H1 (cell line): ENCODE data around the gene LMAN1L. TPM values are rescaled to one million over a fixed set of nuclear protein-coding genes. Genes with fewer than 3 reads are reported as not detected.

Source experiments
- BCL11A ChIP-seq, 2 experiments: IDR thresholded peaks; one replicate each; pipeline ENCODE4 v1.6.1; 2011; ENCODE audit warnings: low read depth in 2 of 2, low read length in 2 of 2, mild to moderate bottlenecking in 2 of 2
- CEBPB ChIP-seq: IDR thresholded peaks from 2 replicates; pipeline ENCODE4 v1.6.1; 2012; ENCODE audit warnings: low read depth, low read length
- HDAC6 ChIP-seq: IDR thresholded peaks from one replicate; pipeline ENCODE4 v1.7.1; 2012; ENCODE audit warnings: low read depth, mild to moderate bottlenecking, inconsistent platforms, low read length, moderate library complexity
- KDM1A ChIP-seq: fragments of 200-600, 300-600 bp; sonication (generic); IDR thresholded peaks from 2 replicates; pipeline ENCODE4 v1.7.1; 2016; ENCODE audit warnings: mild to moderate bottlenecking, low read length, borderline replicate concordance
- TBP ChIP-seq: IDR thresholded peaks from 2 replicates; pipeline ENCODE4 v1.6.1; 2011; ENCODE audit warnings: low read depth, low read length, improper control_type of control experiment
- polyA plus RNA-seq, 7 experiments: library from polyadenylated mRNA; depleted of rRNA in 3 of 7; stranded (reverse) in 5 of 7; unstranded in 2 of 7; fragments of >200 nt in 5 of 7; fragments of 200-250 nt in 2 of 7; gene quantifications; 1 replicate in 5 of 7; 2 replicates in 1 of 7; 4 replicates in 1 of 7; pipeline versions ENCODE4 v1.2.1 to v1.2.3, GENCODE V29; 2011 to 2013; ENCODE audit warnings: missing spikeins in 2 of 7, mixed read lengths in 2 of 7
- total RNA-seq: library from RNA; stranded (reverse); fragmentation: NEBNext Ultra II Directional; extraction: Animal tissue kit (Norgen Biotek cat#: 25700); gene quantifications from 2 replicates; pipeline ENCODE4 v1.2.1, GENCODE V29; 2021

LMAN1L gene
- total and polyA plus RNA-seq, 2 of the 8 experiments (the other 6 are each of a cell fraction or from before 2014, with no cell fraction given): not detected

GRCh38 chr15:74786551-74787165 lies 26.0 kb upstream of the LMAN1L start (continued):
- no peak for TF ChIP-seq BCL11A (IDR thresholded peaks at IDR 0.05; ENCODE audit: low read depth in 2 of 2, low read length in 2 of 2)
- TF ChIP-seq KDM1A: no peak
- no peak for TF ChIP-seq HDAC6
- TF ChIP-seq CEBPB: no peak
- TF ChIP-seq TBP: no peak
